ENCODE results near the gene RHOF.

- TF ChIP-seq, protein P1, sequence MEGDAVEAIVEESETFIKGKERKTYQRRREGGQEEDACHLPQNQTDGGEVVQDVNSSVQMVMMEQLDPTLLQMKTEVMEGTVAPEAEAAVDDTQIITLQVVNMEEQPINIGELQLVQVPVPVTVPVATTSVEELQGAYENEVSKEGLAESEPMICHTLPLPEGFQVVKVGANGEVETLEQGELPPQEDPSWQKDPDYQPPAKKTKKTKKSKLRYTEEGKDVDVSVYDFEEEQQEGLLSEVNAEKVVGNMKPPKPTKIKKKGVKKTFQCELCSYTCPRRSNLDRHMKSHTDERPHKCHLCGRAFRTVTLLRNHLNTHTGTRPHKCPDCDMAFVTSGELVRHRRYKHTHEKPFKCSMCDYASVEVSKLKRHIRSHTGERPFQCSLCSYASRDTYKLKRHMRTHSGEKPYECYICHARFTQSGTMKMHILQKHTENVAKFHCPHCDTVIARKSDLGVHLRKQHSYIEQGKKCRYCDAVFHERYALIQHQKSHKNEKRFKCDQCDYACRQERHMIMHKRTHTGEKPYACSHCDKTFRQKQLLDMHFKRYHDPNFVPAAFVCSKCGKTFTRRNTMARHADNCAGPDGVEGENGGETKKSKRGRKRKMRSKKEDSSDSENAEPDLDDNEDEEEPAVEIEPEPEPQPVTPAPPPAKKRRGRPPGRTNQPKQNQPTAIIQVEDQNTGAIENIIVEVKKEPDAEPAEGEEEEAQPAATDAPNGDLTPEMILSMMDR (conservative IDR thresholded peaks at IDR 0.05; ENCODE audit: low read length), result no peak
- TF ChIP-seq EZH2phosphoT487 (IDR thresholded peaks at IDR 0.05; ENCODE audit: borderline replicate concordance, low read depth, low read length), result no peak
Observed at GRCh38 chr12:121822393-121823100, 29.1 kb upstream of the RHOF start.
